ENCODE results near the gene FLOT1. TPM values are rescaled to one million over a fixed set of nuclear protein-coding genes. Genes with fewer than 3 reads are reported as not detected.

Gene FLOT1
- total and polyA plus RNA-seq, 2 of the 13 experiments (the other 11 are each of a cell fraction or from before 2014, with no cell fraction given), result 82.3 to 130 TPM

- 91% methylated on average over 1 of the region's 1 CpG for WGBS (ENCODE audit: low lambda C conversion rate)
- no peak overlapping the region for H3K4me3 ChIP-seq (replicated peaks in 1 of 3; ENCODE audit: insufficient read depth in 1 of 3, low read depth in 2 of 3, low read length in 3 of 3)
- CTCF ChIA-PET (ENCODE audit: low intra/inter-chr PET ratio, low total read pairs), result no interaction called here
- no peaks in the 10 kb centered on the region; a peak in 1 of 5 replicates for H3K27me3 ChIP-seq (ENCODE audit: control insufficient read depth in 1 of 2, insufficient read depth in 2 of 2, low read length in 2 of 2)
- FAIRE-seq (no peak), DNase-seq (ENCODE audit: low spot score) (no peak), ATAC-seq (no peak)
- in situ Hi-C loops (cut with HindIII; ENCODE audit: extremely low pct_ligation_motif_present, low pct_unique_long_range_greater_than_20kb) (no loop called here), intact Hi-C loops (cut with micrococcal nuclease; ENCODE audit: unreplicated experiment) (no loop called here)
- H3K27ac ChIP-seq (ENCODE audit: extremely low read length, insufficient read depth, low read length), result no peak overlapping the region
- H3K9me3 ChIP-seq (ENCODE audit: low read length), result no peaks in the 10 kb centered on the region
- peaks cover 27 to 54% of the 10 kb centered on the region in 2 experiments for H3K36me3 ChIP-seq (replicated peaks in 1 of 2; ENCODE audit: control insufficient read depth in 1 of 2, insufficient read depth in 2 of 2, low read length in 2 of 2)
- no TSS peak for BruUV-seq (replicated peaks)
- POLR2A ChIA-PET, result interaction anchor here (1.3 kb wide), 1 partner anchor 21 kb away, joined by 3 read pairs; the partner anchor contains the start of gene NRM
- TF ChIP-seq ZNF256 (CRISPR knock-in tag; conservative IDR thresholded peaks at IDR 0.05) (no peak), ZNF496 (CRISPR knock-in tag; IDR thresholded peaks at IDR 0.05; ENCODE audit: insufficient replicate concordance) (no peak), ZNF431 (CRISPR knock-in tag; IDR thresholded peaks at IDR 0.05; ENCODE audit: borderline replicate concordance, low read depth) (no peak), ZNF101 (CRISPR knock-in tag; IDR thresholded peaks at IDR 0.05; ENCODE audit: borderline replicate concordance, low read depth) (no peak), CENPX (CRISPR knock-in tag; IDR thresholded peaks at IDR 0.05) (no peak), MBNL3 (CRISPR knock-in tag; conservative IDR thresholded peaks at IDR 0.05) (no peak), POLR2AphosphoS5 (IDR thresholded peaks at IDR 0.05; ENCODE audit: low read depth, low read length) (no peak), KDM5A (IDR thresholded peaks at IDR 0.05; ENCODE audit: borderline replicate concordance, low read length) (no peak)
- H4K20me1 ChIP-seq (ENCODE audit: insufficient read depth, low read length), result no peaks in the 10 kb centered on the region
- H3K9ac ChIP-seq (ENCODE audit: insufficient read depth, low read depth, low read length), result no peak overlapping the region
- H2AFZ ChIP-seq (ENCODE audit: low read length), result no peak overlapping the region
- no peak overlapping the region for H3K4me2 ChIP-seq (ENCODE audit: low read depth, low read length)
- H3K4me1 ChIP-seq (ENCODE audit: insufficient read depth, low read length), result peaks cover 20% of the 10 kb centered on the region
- no peaks in the 10 kb centered on the region for H3K79me2 ChIP-seq (ENCODE audit: insufficient read depth, low read length)
Observed at GRCh38 chr6:30711758-30712380, 30.6 kb downstream of the FLOT1 start.
